GM03348 (cell line): ENCODE measurements around the gene TMPRSS9.
"Not testable (repeated sequence)": the region's sequence is repeated elsewhere in the genome, so short reads cannot be mapped to it uniquely, and the experiment has no call there.

Experiments
- DNase-seq: peaks from one replicate; pipeline ENCODE4 v3.0.0; 2012; ENCODE audit warnings: low spot score

Gene TMPRSS9

GRCh38 chr19:2392899-2393298, 32.8 kb downstream of the TMPRSS9 start:
- DNase-seq = not testable (repeated sequence)

GRCh38 chr19:2394054-2394441, 34.0 kb downstream of the TMPRSS9 start:
- DNase-seq = no peak

GRCh38 chr19:2394442-2395292, 34.6 kb downstream of the TMPRSS9 start:
- DNase-seq = no peak

- not testable (repeated sequence) for DNase-seq
Observed at GRCh38 chr19:2395293-2395829, 35.3 kb downstream of the TMPRSS9 start.

- not testable (repeated sequence) for DNase-seq
Observed at GRCh38 chr19:2397173-2397572, 37.1 kb downstream of the TMPRSS9 start.

GRCh38 chr19:2398735-2399305, 38.8 kb downstream of the TMPRSS9 start:
- DNase-seq = no peak

- DNase-seq = no peak
Observed at GRCh38 chr19:2399582-2399981, 39.5 kb downstream of the TMPRSS9 start.

GRCh38 chr19:2408247-2408646, 48.2 kb downstream of the TMPRSS9 start:
- no peak for DNase-seq

- no peak for DNase-seq
Observed at GRCh38 chr19:2409352-2409912, 49.4 kb downstream of the TMPRSS9 start.

- DNase-seq = no peak
Observed at GRCh38 chr19:2410023-2410422, 50.0 kb downstream of the TMPRSS9 start.

- DNase-seq = no peak
Observed at GRCh38 chr19:2411709-2412108, 51.6 kb downstream of the TMPRSS9 start.

- no peak for DNase-seq
Observed at GRCh38 chr19:2412449-2412848, 52.4 kb downstream of the TMPRSS9 start.

- no peak for DNase-seq
Observed at GRCh38 chr19:2413159-2413558, 53.1 kb downstream of the TMPRSS9 start.

GRCh38 chr19:2413629-2414028, 53.6 kb downstream of the TMPRSS9 start:
- no peak for DNase-seq

- DNase-seq = no peak
Observed at GRCh38 chr19:2415281-2415972, 55.4 kb downstream of the TMPRSS9 start.

- no peak for DNase-seq
Observed at GRCh38 chr19:2415973-2416319, 55.9 kb downstream of the TMPRSS9 start.

GRCh38 chr19:2416321-2417097, 56.4 kb downstream of the TMPRSS9 start:
- no peak for DNase-seq

GRCh38 chr19:2417436-2417835, 57.4 kb downstream of the TMPRSS9 start:
- not testable (repeated sequence) for DNase-seq

- no peak for DNase-seq
Observed at GRCh38 chr19:2417881-2418406, 57.9 kb downstream of the TMPRSS9 start.

- DNase-seq = no peak
Observed at GRCh38 chr19:2419754-2420153, 59.7 kb downstream of the TMPRSS9 start.

- DNase-seq = no peak
Observed at GRCh38 chr19:2420490-2420889, 60.4 kb downstream of the TMPRSS9 start.
